GM23338 (cell line): ENCODE results near the gene CUBN. TPM values are rescaled to one million over a fixed set of nuclear protein-coding genes. Genes with fewer than 3 reads are reported as not detected.
A peak's percentile ranks its signal among the peaks of the same experiment; 100 is the strongest.

Experiments used
- ATAC-seq: fragments of 200-7000 bp; cut with Tn5 transposase; 3 replicates; pipeline ENCODE4 v1.9.1; 2020
- DNase-seq: peaks from one replicate; pipeline ENCODE4 v3.0.0-alpha.2; 2015; ENCODE audit warnings: low spot score
- H2AFZ ChIP-seq: fragments of 200-600 bp; sonication (generic); 2 replicates; pipeline ENCODE4 v1.8.0; 2016; ENCODE audit warnings: antibody characterized with exemption, mild to moderate bottlenecking, moderate library complexity
- H3F3A ChIP-seq: fragments of 200-600 bp; sonication (generic); replicated peaks from 2 replicates; pipeline ENCODE4 v1.8.0; 2017; ENCODE audit warnings: antibody characterized with exemption, mixed run types, low read depth
- H3K27ac ChIP-seq: fragments of 200-600 bp; sonication (generic); 2 replicates; pipeline ENCODE4 v1.6.1; 2016; ENCODE audit warnings: low read depth
- H3K27me3 ChIP-seq: fragments of 200-600 bp; sonication (generic); 2 replicates; pipeline ENCODE4 v1.8.0; 2016; ENCODE audit warnings: mild to moderate bottlenecking, mixed run types, moderate library complexity; ENCODE audit not compliant: insufficient read depth
- H3K36me3 ChIP-seq: fragments of 200-600 bp; sonication (generic); 2 replicates; pipeline ENCODE4 v1.8.0; 2016; ENCODE audit warnings: mild to moderate bottlenecking; ENCODE audit not compliant: insufficient read depth
- H3K4me1 ChIP-seq: fragments of 200-600 bp; sonication (generic); 2 replicates; pipeline ENCODE4 v1.8.0; 2016; ENCODE audit warnings: mild to moderate bottlenecking, moderate library complexity; ENCODE audit not compliant: insufficient read depth
- H3K4me2 ChIP-seq: fragments of 200-600 bp; sonication (generic); 2 replicates; pipeline ENCODE4 v1.7.1; 2017; ENCODE audit warnings: mixed run types
- H3K4me3 ChIP-seq: fragments of 200-600 bp; sonication (generic); 2 replicates; pipeline ENCODE4 v1.6.1; 2016; ENCODE audit warnings: mixed run types
- H3K79me2 ChIP-seq: fragments of 200-600 bp; sonication (generic); replicated peaks from 2 replicates; pipeline ENCODE4 v1.8.0; 2017; ENCODE audit warnings: mild to moderate bottlenecking; ENCODE audit not compliant: insufficient read depth
- H3K9me2 ChIP-seq: fragments of 200-600 bp; sonication (generic); 2 replicates; pipeline ENCODE4 v1.8.0; 2017; ENCODE audit not compliant: insufficient read depth
- H4K20me1 ChIP-seq: fragments of 200-600 bp; sonication (generic); replicated peaks from 2 replicates; pipeline ENCODE4 v1.8.0; 2017; ENCODE audit warnings: mild to moderate bottlenecking; ENCODE audit not compliant: insufficient read depth
- H3K27ac Mint-ChIP-seq: 2 replicates; pipeline ENCODE4 v1.8.0; 2020; ENCODE audit warnings: inconsistent platforms, mild to moderate bottlenecking, moderate library complexity, mixed read lengths
- H3K27me3 Mint-ChIP-seq: 3 replicates; pipeline ENCODE4 v1.8.0; 2022; ENCODE audit warnings: low read depth, mild to moderate bottlenecking, moderate library complexity, mixed read lengths, inconsistent platforms; ENCODE audit not compliant: insufficient read depth, poor library complexity
- H3K36me3 Mint-ChIP-seq: 3 replicates; pipeline ENCODE4 v1.8.0; 2021; ENCODE audit warnings: low read depth, mild to moderate bottlenecking, inconsistent platforms, moderate library complexity, mixed read lengths
- H3K4me1 Mint-ChIP-seq: 3 replicates; pipeline ENCODE4 v1.8.0; 2020; ENCODE audit warnings: mild to moderate bottlenecking, inconsistent platforms, mixed read lengths
- H3K4me3 Mint-ChIP-seq: 3 replicates; pipeline ENCODE4 v1.8.0; 2021; ENCODE audit warnings: moderate library complexity, mild to moderate bottlenecking, inconsistent platforms, mixed read lengths
- H3K9me3 Mint-ChIP-seq: 3 replicates; pipeline ENCODE4 v1.8.0; 2020; ENCODE audit warnings: moderate library complexity, mild to moderate bottlenecking, inconsistent platforms, mixed read lengths
- CREB1 ChIP-seq: fragments of 250-450 bp; sonication (Bioruptor Pico); IDR thresholded peaks from 2 replicates; pipeline ENCODE4 v1.5.0; 2020; ENCODE audit warnings: low read depth, mild to moderate bottlenecking, moderate library complexity
- EZH2 ChIP-seq: fragments of 200-600 bp; sonication (generic); IDR thresholded peaks from one replicate; pipeline ENCODE4 v1.8.0; 2017; ENCODE audit warnings: antibody characterized with exemption, mild to moderate bottlenecking, low read depth; ENCODE audit not compliant: unreplicated experiment
- JUNB ChIP-seq: IDR thresholded peaks from one replicate; pipeline ENCODE4 v1.6.1; 2016; ENCODE audit warnings: antibody characterized with exemption; ENCODE audit not compliant: unreplicated experiment
- NANOG ChIP-seq: IDR thresholded peaks from 2 replicates; pipeline ENCODE4 v1.6.1; 2016; ENCODE audit warnings: antibody characterized with exemption, borderline replicate concordance
- STAT1 ChIP-seq: IDR thresholded peaks from one replicate; pipeline ENCODE4 v1.6.1; 2016; ENCODE audit warnings: antibody characterized with exemption; ENCODE audit not compliant: unreplicated experiment
- ZNF331 ChIP-seq: fragments of 250-450 bp; sonication (Bioruptor Pico); IDR thresholded peaks from 2 replicates; pipeline ENCODE4 v1.5.0; 2020; ENCODE audit warnings: low read depth, mild to moderate bottlenecking, moderate library complexity
- polyA plus RNA-seq: library from polyadenylated mRNA; unstranded; fragments of >200 nt; fragmentation: Nextera tagmentation; extraction: Ambion mirVana; gene quantifications from 2 replicates; pipeline ENCODE4 v1.2.1, GENCODE V29; 2016
- total RNA-seq: library from RNA; depleted of rRNA; stranded (reverse); fragments of >200 nt; shearing (Covaris generic); gene quantifications from 2 replicates; pipeline ENCODE4 v1.2.3, GENCODE V29; 2014
- TF ChIP-seq, protein P1 (sequence below): IDR thresholded peaks from one replicate; pipeline ENCODE4 v1.6.1; 2018; ENCODE audit warnings: antibody characterized with exemption; ENCODE audit not compliant: unreplicated experiment

The CUBN gene
- total and polyA plus RNA-seq, 2 experiments from 2014 or later, result 0.06 to 1.8 TPM

DNA sequence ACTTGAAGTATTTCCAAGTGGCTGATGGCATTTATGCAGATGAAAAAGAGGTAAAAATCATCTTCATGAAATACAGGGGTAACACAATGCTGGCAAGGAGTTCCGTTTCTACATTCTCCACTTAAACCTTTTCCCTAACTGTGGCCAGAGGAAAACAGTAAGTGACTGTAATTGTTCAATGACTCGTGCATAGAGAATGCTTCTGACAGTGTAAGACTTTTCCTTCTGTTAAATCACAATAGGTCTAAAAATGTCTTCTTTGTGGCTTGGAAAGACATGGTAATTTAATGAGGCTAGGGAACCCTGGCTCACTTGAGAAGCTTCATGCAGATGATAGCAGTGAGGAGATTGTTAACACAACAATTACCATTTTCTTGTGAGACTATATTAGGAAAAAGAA is 262.1 kb downstream of the CUBN start:
- peaks cover 2% of the 10 kb centered on the region for H3K27me3 Mint-ChIP-seq
- no peak overlapping the region for H3K4me3 Mint-ChIP-seq
- peak; percentile 73 for ATAC-seq

DNA sequence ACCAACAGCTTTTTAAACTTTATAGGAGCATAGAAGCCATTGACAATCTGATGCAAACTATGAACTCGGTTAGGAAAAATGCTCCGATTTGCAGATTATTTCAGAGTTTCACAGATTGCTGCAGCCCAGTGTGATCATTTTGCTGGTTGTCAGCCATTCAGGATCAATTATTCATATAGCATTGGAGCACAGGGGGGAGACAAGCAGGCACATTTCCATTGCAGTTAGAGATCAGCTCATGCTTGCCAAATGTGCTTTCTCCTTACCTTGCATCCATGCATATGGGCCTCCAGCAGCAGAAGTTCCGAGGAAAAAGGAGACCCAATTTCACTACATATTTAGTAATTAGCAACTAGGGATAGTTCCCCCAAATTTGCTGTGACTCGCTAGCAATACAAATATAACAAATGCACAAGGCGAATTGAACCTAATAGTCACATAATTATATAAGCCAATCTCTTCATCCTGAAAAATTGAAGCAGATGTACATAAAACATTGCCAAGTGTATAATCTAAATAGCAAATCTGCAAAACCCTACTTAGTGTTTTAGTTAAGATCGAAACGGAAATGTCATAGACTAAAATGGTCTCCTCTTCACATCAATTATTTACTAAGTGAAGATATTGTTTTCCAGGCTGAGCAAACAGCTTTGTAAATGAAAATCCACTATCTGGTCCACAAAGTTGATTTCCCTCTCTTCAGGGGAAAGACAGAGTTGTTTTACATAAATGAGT is 262.9 kb downstream of the CUBN start:
- TF ChIP-seq CREB1 (CRISPR knock-in tag) (no peak), STAT1 (no peak), EZH2 (no peak)
- ATAC-seq (no peak), DNase-seq (no peak)
- no peaks in the 10 kb centered on the region for H3K9me2 ChIP-seq
- no peaks in the 10 kb centered on the region for H3K79me2 ChIP-seq
- H3K4me2 ChIP-seq, result peak overlapping the region; percentile 60
- peak overlapping the region; percentile 20; the same call in 1 of the 2 replicates for H3K4me3 ChIP-seq
- H3K36me3 Mint-ChIP-seq, result no peaks in the 10 kb centered on the region
- H3K9me3 Mint-ChIP-seq, result no peaks in the 10 kb centered on the region
- peaks cover 30% of the 10 kb centered on the region for H3K4me1 Mint-ChIP-seq
- H4K20me1 ChIP-seq, result no peaks in the 10 kb centered on the region
- H3K27me3 ChIP-seq, result no peaks in the 10 kb centered on the region
- H3F3A ChIP-seq, result no peaks in the 10 kb centered on the region
- no peak overlapping the region for H2AFZ ChIP-seq
- H3K27ac ChIP-seq, result peak overlapping the region; percentile 76
- H3K27me3 Mint-ChIP-seq, result peaks cover 2% of the 10 kb centered on the region
- H3K36me3 ChIP-seq, result no peaks in the 10 kb centered on the region
- no peak overlapping the region for H3K27ac Mint-ChIP-seq
- no peak overlapping the region for H3K4me3 Mint-ChIP-seq
- peaks cover 33% of the 10 kb centered on the region for H3K4me1 ChIP-seq

More for the DNA sequence above, 262.1 kb downstream of the CUBN start:
- H3K9me2 ChIP-seq, result no peaks in the 10 kb centered on the region
- peaks cover 33% of the 10 kb centered on the region for H3K4me1 ChIP-seq
- no peaks in the 10 kb centered on the region for H3K36me3 ChIP-seq
- Mint-ChIP-seq H3K4me1 (peaks cover 30% of the 10 kb centered on the region), H3K36me3 (no peaks in the 10 kb centered on the region), H3K27ac (peak overlapping the region; percentile 17; the same call in 1 of the 2 replicates), H3K9me3 (no peaks in the 10 kb centered on the region)
- H4K20me1 ChIP-seq, result no peaks in the 10 kb centered on the region
- no peaks in the 10 kb centered on the region for H3F3A ChIP-seq
- no peak overlapping the region for H2AFZ ChIP-seq
- no peaks in the 10 kb centered on the region for H3K79me2 ChIP-seq
- peak overlapping the region; percentile 76 for H3K27ac ChIP-seq
- peak overlapping the region; percentile 20 for H3K4me3 ChIP-seq
- TF ChIP-seq, protein P1, sequence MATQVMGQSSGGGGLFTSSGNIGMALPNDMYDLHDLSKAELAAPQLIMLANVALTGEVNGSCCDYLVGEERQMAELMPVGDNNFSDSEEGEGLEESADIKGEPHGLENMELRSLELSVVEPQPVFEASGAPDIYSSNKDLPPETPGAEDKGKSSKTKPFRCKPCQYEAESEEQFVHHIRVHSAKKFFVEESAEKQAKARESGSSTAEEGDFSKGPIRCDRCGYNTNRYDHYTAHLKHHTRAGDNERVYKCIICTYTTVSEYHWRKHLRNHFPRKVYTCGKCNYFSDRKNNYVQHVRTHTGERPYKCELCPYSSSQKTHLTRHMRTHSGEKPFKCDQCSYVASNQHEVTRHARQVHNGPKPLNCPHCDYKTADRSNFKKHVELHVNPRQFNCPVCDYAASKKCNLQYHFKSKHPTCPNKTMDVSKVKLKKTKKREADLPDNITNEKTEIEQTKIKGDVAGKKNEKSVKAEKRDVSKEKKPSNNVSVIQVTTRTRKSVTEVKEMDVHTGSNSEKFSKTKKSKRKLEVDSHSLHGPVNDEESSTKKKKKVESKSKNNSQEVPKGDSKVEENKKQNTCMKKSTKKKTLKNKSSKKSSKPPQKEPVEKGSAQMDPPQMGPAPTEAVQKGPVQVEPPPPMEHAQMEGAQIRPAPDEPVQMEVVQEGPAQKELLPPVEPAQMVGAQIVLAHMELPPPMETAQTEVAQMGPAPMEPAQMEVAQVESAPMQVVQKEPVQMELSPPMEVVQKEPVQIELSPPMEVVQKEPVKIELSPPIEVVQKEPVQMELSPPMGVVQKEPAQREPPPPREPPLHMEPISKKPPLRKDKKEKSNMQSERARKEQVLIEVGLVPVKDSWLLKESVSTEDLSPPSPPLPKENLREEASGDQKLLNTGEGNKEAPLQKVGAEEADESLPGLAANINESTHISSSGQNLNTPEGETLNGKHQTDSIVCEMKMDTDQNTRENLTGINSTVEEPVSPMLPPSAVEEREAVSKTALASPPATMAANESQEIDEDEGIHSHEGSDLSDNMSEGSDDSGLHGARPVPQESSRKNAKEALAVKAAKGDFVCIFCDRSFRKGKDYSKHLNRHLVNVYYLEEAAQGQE, result no peak
- TF ChIP-seq STAT1 (no peak), JUNB (no peak), NANOG (0 out of 2 replicates have a peak, but pooled peaks have one; percentile 15), CREB1 (CRISPR knock-in tag) (no peak), EZH2 (no peak), ZNF331 (CRISPR knock-in tag) (no peak)
- DNase-seq, result peak; percentile 36
- H3K4me2 ChIP-seq, result peak overlapping the region; percentile 60
- H3K27me3 ChIP-seq, result no peaks in the 10 kb centered on the region
